Psoas muscle (tissue), 8 donors: Measurements from ENCODE around the gene RARA. TPM values are rescaled to one million over a fixed set of nuclear protein-coding genes. Genes with fewer than 3 reads are reported as not detected.

Source experiments
- ATAC-seq, 4 donors: fragments of 200-7000 bp; cut with Tn5 transposase; one replicate each; pipeline ENCODE4 v1.9.1; 2020; ENCODE audit warnings: moderate library complexity in 3 of 4, mild to moderate bottlenecking in 2 of 4
- DNase-seq, 2 donors: peaks; one replicate each; pipeline ENCODE4 v3.0.0-alpha.2; 2020
- H3K27ac ChIP-seq: fragments of 200-600 bp; one replicate; pipeline ENCODE4 v1.8.0; 2022
- H3K27me3 ChIP-seq, 3 donors: fragments of 200-600 bp in 1 of 3; one replicate each; pipeline versions ENCODE4 v1.6.1 to v1.8.0; 2013 to 2022; ENCODE audit warnings: low read length in 2 of 3, mild to moderate bottlenecking in 2 of 3, moderate library complexity in 1 of 3; ENCODE audit not compliant: insufficient read depth in 3 of 3
- H3K36me3 ChIP-seq, 2 donors: fragments of 200-600 bp in 1 of 2; one replicate each; pipeline versions ENCODE4 v1.6.1 to v1.8.0; 2013 to 2022; ENCODE audit warnings: low read depth in 1 of 2, mild to moderate bottlenecking in 1 of 2, moderate library complexity in 1 of 2; ENCODE audit not compliant: insufficient read depth in 1 of 2
- H3K4me1 ChIP-seq: fragments of 200-600 bp; one replicate; pipeline ENCODE4 v1.8.0; 2022
- H3K4me3 ChIP-seq: fragments of 200-600 bp; one replicate; pipeline ENCODE4 v1.8.0; 2022; ENCODE audit warnings: mild to moderate bottlenecking
- H3K9me3 ChIP-seq: fragments of 200-600 bp; one replicate; pipeline ENCODE4 v1.8.0; 2022
- WGBS, 3 donors: extraction: QIAGEN DNeasy Blood & Tissue Kit; methylation state at CpG; one replicate each; pipeline versions ENCODE4 v1.1.6 to v1.1.7; 2013; 5-methylcytosine and 5-hydroxymethylcytosine counted together
- intact Hi-C, 2 donors: fragments of 100-400 bp; cut with DNase I; formaldehyde crosslinking; loops; one replicate each; pipeline versions ENCODE4 v1.11.0 to v1.14.2; 2022
- polyA plus RNA-seq, 3 donors: library from polyadenylated mRNA; stranded (reverse); fragments of 200-250 nt; gene quantifications; one replicate each; pipeline ENCODE4 v1.2.3, GENCODE V29; 2013
- total RNA-seq, 4 donors: library from RNA; stranded (reverse); fragmentation: NEBNext Ultra II Directional in 2 of 4; extraction: Animal tissue kit (Norgen Biotek cat#: 25700) in 2 of 4; gene quantifications; one replicate each; pipeline versions ENCODE4 v1.2.1 to v1.2.4, GENCODE V29; 2021 to 2023
- TF ChIP-seq, protein P1 (sequence below): fragments of 200-600 bp; IDR thresholded peaks from one replicate; pipeline ENCODE4 v1.8.0; 2022; ENCODE audit warnings: antibody characterized with exemption
- donor health status: healthy with polysubstance abuse.
- donor health status: DM: no; HTN: no; CAD: no; lungs with moderate emphysema.
- donor health status: Bipolar disorder and iron deficiency.
- donor health status: healthy.
- donor health status: DM: yes; HTN: yes; CAD: no.
- donor health status: DM: no; HTN: no; CAD: no.
- donor health status: DM: no; HTN: no; CAD: no.
- donor health status: DM: yes; HTN: yes; CAD: no.

Gene RARA
- total and polyA plus RNA-seq, 7 donors = 15.0 to 76.9 (median 41.6) TPM

DNA sequence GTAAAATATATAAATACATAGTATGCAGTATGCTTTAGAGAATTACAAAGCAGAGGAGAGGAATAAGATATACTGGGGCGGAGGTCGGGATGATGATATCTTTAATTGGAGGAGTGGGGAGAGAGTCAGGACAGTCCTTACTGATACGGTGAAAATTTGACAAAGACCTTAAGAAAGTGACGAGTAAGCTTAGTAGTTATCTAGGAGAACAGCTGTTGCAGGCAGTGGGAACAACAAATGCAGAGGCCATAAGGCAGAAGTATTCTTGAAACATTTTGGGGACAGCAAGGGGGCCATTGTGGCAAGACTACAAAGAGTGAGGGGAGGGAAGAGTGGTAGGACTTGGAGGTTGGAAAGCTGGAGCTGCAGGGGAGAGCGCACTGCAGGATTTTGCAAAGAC lies 43.6 kb upstream of the RARA start:
- 79 to 84% (median 82%) methylated on average over 5 of the region's 5 CpGs for WGBS, 3 donors

DNA sequence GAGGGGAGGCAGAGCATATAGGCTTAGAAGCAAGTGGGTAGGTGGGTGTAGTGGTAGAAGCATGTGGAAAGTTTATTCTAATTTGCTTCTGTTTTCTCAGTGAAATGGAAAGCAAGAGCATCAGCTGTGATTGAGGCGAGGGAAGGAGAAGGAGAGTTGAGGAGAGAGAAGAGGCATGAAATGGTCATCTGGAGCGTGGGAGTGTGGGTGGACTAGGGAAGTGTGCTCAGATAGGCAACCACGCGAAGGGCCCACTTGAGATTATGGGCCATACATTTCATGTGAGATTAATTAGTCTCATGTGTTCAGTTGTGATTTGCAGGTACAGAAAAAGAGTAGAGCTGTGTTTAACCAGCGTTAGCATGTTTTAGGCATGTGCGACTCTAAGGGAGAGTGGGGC lies 42.1 kb upstream of the RARA start:
- 92 to 93% (median 93%) methylated on average over 6 of the region's 6 CpGs for WGBS, 3 donors

More for the DNA sequence above, 43.6 kb upstream of the RARA start:
- intact Hi-C loops = no loop called here
- no peak for DNase-seq
- no peak overlapping the region for H3K4me3 ChIP-seq
- peaks cover 8 to 89% of the 10 kb centered on the region in 2 donors for H3K36me3 ChIP-seq
- H3K27ac ChIP-seq = no peak overlapping the region
- TF ChIP-seq, protein P1, sequence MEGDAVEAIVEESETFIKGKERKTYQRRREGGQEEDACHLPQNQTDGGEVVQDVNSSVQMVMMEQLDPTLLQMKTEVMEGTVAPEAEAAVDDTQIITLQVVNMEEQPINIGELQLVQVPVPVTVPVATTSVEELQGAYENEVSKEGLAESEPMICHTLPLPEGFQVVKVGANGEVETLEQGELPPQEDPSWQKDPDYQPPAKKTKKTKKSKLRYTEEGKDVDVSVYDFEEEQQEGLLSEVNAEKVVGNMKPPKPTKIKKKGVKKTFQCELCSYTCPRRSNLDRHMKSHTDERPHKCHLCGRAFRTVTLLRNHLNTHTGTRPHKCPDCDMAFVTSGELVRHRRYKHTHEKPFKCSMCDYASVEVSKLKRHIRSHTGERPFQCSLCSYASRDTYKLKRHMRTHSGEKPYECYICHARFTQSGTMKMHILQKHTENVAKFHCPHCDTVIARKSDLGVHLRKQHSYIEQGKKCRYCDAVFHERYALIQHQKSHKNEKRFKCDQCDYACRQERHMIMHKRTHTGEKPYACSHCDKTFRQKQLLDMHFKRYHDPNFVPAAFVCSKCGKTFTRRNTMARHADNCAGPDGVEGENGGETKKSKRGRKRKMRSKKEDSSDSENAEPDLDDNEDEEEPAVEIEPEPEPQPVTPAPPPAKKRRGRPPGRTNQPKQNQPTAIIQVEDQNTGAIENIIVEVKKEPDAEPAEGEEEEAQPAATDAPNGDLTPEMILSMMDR = no peak
- no peaks in the 10 kb centered on the region for H3K9me3 ChIP-seq
- no peak for ATAC-seq
- no peaks in the 10 kb centered on the region for H3K4me1 ChIP-seq
- H3K27me3 ChIP-seq = no peaks in the 10 kb centered on the region

DNA sequence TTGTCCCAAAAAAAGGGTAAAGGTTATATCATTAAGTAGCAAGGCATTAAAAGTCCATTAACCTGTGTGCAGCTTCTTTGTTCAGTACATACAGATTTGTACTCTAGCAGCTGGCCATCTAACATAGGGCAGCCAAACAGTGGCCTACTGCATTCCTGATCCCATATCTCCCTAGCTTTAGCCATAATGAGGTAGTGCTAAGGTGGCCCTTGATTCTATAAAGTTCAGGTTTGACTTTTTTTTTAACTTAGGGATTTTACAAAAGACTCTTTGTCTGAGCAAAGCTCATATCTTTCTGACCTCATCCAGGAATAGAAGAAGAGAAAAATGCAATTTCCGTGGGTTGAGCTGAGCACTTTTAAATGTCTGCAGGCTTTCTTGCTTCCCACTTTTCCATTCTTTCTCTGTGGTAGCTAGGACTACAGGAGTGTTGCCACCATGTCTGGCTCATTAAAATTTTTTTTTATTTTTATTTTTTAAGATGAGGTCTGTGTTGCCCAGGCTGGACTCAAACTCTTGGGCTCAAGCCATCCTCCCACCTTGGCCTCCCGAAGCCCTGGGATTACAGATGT lies 40.8 kb upstream of the RARA start:
- WGBS, 3 donors = 64 to 90% (median 87%) methylated on average over 2 of the region's 2 CpGs

More for the DNA sequence above, 42.1 kb upstream of the RARA start:
- Histone ChIP-seq H3K4me3 (no peak overlapping the region), H3K27ac (no peak overlapping the region), H3K27me3 (no peaks in the 10 kb centered on the region), H3K4me1 (no peaks in the 10 kb centered on the region), H3K9me3 (no peaks in the 10 kb centered on the region), H3K36me3 (peaks cover 8 to 86% of the 10 kb centered on the region in 2 donors)
- TF ChIP-seq, protein P1 = no peak
- DNase-seq (no peak), ATAC-seq (no peak)
- intact Hi-C loops = no loop called here

DNA sequence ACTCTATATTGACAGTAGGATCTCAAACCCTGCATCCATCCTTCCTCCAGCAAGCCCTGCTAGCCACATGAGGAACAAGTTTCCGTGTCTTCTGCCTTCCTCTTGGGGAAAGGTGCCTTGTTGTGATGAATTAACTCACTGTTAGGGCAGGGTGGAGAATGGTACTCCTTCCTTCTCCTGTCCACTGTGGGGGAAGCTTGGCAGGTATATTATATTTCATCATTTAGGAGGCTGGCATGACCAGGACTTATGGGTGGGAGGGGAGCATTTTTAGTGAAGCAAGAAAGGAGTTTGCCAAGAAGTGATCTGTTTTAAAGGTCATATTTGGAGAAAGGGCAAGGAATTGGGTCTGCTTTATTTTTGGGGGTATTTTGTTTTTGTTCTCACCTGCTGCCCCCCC lies 30.6 kb upstream of the RARA start:
- Histone ChIP-seq H3K4me3 (no peak overlapping the region), H3K27me3 (no peaks in the 10 kb centered on the region), H3K4me1 (no peaks in the 10 kb centered on the region), H3K27ac (no peak overlapping the region), H3K9me3 (no peaks in the 10 kb centered on the region), H3K36me3 (peaks cover 21 to 91% of the 10 kb centered on the region in 2 donors)
- intact Hi-C loops = no loop called here
- WGBS, 3 donors = 79 to 97% (median 90%) methylated on average over 1 of the region's 1 CpG
- DNase-seq (no peak), ATAC-seq (no peak)
- TF ChIP-seq, protein P1 = no peak

More for the DNA sequence above, 40.8 kb upstream of the RARA start:
- ATAC-seq (no peak), DNase-seq (no peak)
- H3K27ac ChIP-seq = no peak overlapping the region
- peaks cover 3 to 86% of the 10 kb centered on the region in 2 donors for H3K36me3 ChIP-seq
- no peaks in the 10 kb centered on the region for H3K4me1 ChIP-seq
- H3K4me3 ChIP-seq = no peak overlapping the region
- no peaks in the 10 kb centered on the region for H3K27me3 ChIP-seq
- no peaks in the 10 kb centered on the region for H3K9me3 ChIP-seq
- intact Hi-C loops = no loop called here
- TF ChIP-seq, protein P1 = no peak

DNA sequence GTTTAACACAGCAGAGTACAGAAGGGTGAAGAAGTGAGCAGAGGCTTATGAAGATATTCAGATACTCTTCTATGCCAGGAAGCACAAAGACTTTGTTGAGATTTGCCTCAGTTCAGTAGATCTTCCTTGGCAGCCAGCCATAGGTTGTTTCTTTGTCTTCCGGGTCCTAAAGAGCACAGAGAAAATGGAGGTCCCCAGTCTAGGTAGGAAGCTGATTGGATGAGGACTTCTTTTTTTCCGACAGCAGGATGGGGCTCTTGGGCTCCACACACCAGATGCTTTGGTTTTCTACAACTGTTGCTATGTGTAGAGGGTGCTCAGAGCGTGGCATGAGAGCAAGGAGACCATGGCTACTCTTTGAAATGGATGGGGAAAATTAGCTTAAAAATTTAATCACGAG lies 29.6 kb upstream of the RARA start:
- H3K36me3 ChIP-seq = peaks cover 21 to 81% of the 10 kb centered on the region in 2 donors
- H3K27ac ChIP-seq = no peak overlapping the region
- TF ChIP-seq, protein P1 = no peak
- no peaks in the 10 kb centered on the region for H3K27me3 ChIP-seq
- H3K4me1 ChIP-seq = peaks cover 8% of the 10 kb centered on the region
- H3K9me3 ChIP-seq = no peaks in the 10 kb centered on the region
- no peak for ATAC-seq
- 88 to 91% (median 91%) methylated on average over 4 of the region's 4 CpGs for whole genome bisulfite sequencing, 3 donors
- DNase-seq = no peak
- intact Hi-C loops = no loop called here
- no peak overlapping the region for H3K4me3 ChIP-seq
